IPS DF 4.7 (cell line): ENCODE data around the gene ZNF816.
"Not testable (repeated sequence)": the region's sequence is repeated elsewhere in the genome, so short reads cannot be mapped to it uniquely, and the experiment has no call there.

Source experiments
- DNase-seq: peaks from one replicate; pipeline ENCODE4 v3.0.0-alpha.2; 2013; ENCODE audit warnings: low spot score; ENCODE audit errors: extremely low read depth

Gene ZNF816

GRCh38 chr19:52959613-52960295 is 2.9 kb downstream of the ZNF816 start:
- DNase-seq: no peak

GRCh38 chr19:52957591-52957990 is 5.1 kb downstream of the ZNF816 start:
- DNase-seq: no peak

- no peak for DNase-seq
Measured at GRCh38 chr19:52956917-52957316, 5.8 kb downstream of the ZNF816 start.

- no peak for DNase-seq
Measured at GRCh38 chr19:52949422-52949821, 13.3 kb downstream of the ZNF816 start.

GRCh38 chr19:52948025-52948770 is 14.5 kb downstream of the ZNF816 start:
- no peak for DNase-seq

GRCh38 chr19:52946322-52947310 is 16.1 kb downstream of the ZNF816 start:
- no peak for DNase-seq

- DNase-seq: no peak
Measured at GRCh38 chr19:52945652-52946321, 16.9 kb downstream of the ZNF816 start.

- not testable (repeated sequence) for DNase-seq
Measured at GRCh38 chr19:52944703-52945493, 17.8 kb downstream of the ZNF816 start.

- no peak for DNase-seq
Measured at GRCh38 chr19:52943884-52944643, 18.6 kb downstream of the ZNF816 start.

GRCh38 chr19:52943134-52943883 is 19.4 kb downstream of the ZNF816 start:
- DNase-seq: no peak

- no peak for DNase-seq
Measured at GRCh38 chr19:52942386-52943133, 20.1 kb downstream of the ZNF816 start.

- no peak for DNase-seq
Measured at GRCh38 chr19:52941941-52942385, 20.7 kb downstream of the ZNF816 start.

- DNase-seq: not testable (repeated sequence)
Measured at GRCh38 chr19:52941523-52941922, 21.2 kb downstream of the ZNF816 start.

- DNase-seq: not testable (repeated sequence)
Measured at GRCh38 chr19:52940905-52941304, 21.8 kb downstream of the ZNF816 start.

- no peak for DNase-seq
Measured at GRCh38 chr19:52938761-52939160, 23.9 kb downstream of the ZNF816 start.

GRCh38 chr19:52936954-52937325 is 25.7 kb downstream of the ZNF816 start:
- no peak for DNase-seq

GRCh38 chr19:52936151-52936953 is 26.3 kb downstream of the ZNF816 start:
- no peak for DNase-seq
